ENCODE results near the gene DCLRE1C. TPM values are rescaled to one million over a fixed set of nuclear protein-coding genes. Genes with fewer than 3 reads are reported as not detected.

DCLRE1C gene
- total RNA-seq, 1 donor from 2014 or later: 8.6 TPM

DNA sequence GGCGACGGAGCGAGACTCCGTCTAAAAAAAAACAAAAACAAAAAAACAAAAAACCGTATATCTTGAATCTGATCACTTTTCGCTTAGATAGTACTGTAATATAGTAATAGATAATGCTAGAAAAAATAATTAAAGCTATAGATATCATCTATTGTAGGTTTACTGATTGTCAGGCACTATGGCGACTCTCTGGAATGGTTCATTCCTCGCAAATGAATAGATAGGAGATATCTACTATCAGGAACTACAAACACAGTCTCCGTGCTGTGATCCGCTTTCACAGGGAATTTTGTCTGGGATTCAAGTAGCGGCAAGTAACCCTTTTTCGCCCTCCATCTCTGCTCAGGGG is 5.0 kb upstream of the DCLRE1C start:
- TF ChIP-seq, protein P1, sequence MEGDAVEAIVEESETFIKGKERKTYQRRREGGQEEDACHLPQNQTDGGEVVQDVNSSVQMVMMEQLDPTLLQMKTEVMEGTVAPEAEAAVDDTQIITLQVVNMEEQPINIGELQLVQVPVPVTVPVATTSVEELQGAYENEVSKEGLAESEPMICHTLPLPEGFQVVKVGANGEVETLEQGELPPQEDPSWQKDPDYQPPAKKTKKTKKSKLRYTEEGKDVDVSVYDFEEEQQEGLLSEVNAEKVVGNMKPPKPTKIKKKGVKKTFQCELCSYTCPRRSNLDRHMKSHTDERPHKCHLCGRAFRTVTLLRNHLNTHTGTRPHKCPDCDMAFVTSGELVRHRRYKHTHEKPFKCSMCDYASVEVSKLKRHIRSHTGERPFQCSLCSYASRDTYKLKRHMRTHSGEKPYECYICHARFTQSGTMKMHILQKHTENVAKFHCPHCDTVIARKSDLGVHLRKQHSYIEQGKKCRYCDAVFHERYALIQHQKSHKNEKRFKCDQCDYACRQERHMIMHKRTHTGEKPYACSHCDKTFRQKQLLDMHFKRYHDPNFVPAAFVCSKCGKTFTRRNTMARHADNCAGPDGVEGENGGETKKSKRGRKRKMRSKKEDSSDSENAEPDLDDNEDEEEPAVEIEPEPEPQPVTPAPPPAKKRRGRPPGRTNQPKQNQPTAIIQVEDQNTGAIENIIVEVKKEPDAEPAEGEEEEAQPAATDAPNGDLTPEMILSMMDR (IDR thresholded peaks at IDR 0.05): no peak
- intact Hi-C loops (cut with DNase I): loop anchor here (1.0 to 10.0 kb wide), 5 partner anchors 81 to 1654 kb away; partner anchors contain the start of genes PHYH, RPP38 and SUV39H2
- no peaks in the 10 kb centered on the region for H3K27me3 ChIP-seq
- DNase-seq (ENCODE audit: low spot score in 2 of 2): no peak
- H3K4me1 ChIP-seq: peaks cover 0 to 3% of the 10 kb centered on the region in 2 donors
- H3K36me3 ChIP-seq: no peaks in the 10 kb centered on the region
- H3K27ac ChIP-seq: peak overlapping the region; percentile 92 to 97
- H3K9me3 ChIP-seq: no peaks in the 10 kb centered on the region
- peak overlapping the region; percentile 76 to 92 for H3K4me3 ChIP-seq

DNA sequence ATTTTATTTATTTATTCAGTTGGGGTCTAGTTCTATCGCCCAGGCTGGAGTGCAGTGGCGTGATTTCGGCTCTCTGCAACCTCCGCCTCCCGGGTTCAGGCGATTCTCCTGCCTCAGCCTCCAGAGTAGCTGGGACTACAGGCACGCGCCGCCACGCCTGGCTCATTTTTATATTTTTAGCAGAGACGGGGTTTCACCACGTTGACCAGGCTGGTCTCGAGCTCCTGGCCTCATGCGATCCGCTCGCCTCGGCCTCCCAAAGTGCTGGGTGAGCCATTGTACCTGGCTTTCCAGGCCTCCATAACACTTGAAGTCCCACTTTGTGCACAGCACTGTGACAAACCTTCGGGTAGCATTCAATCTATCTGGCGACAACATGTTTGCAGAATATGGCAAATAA is 1.0 kb upstream of the DCLRE1C start:
- peak overlapping the region in 1 of 2 donors; percentile 92 for H3K4me3 ChIP-seq
- H3K27me3 ChIP-seq: no peaks in the 10 kb centered on the region
- peak overlapping the region; percentile 89 to 91 for H3K27ac ChIP-seq
- no peaks in the 10 kb centered on the region for H3K36me3 ChIP-seq
- TF ChIP-seq, protein P1 (IDR thresholded peaks at IDR 0.05): no peak
- no peak for DNase-seq (ENCODE audit: low spot score in 2 of 2)
- no peaks in the 10 kb centered on the region for H3K9me3 ChIP-seq
- peaks cover 4 to 11% of the 10 kb centered on the region in 2 donors for H3K4me1 ChIP-seq
- intact Hi-C loops (cut with DNase I): loop anchor here (1.0 to 10.0 kb wide), 7 partner anchors 77 to 1650 kb away; partner anchors contain the start of genes CDNF, HSPA14, MSANTD7 and NMT2

GRCh38 chr10:14953424-14954000 is 384 bp downstream of the DCLRE1C start:
- no peaks in the 10 kb centered on the region for H3K9me3 ChIP-seq
- peak overlapping the region; percentile 89 to 91 for H3K27ac ChIP-seq
- H3K36me3 ChIP-seq: no peaks in the 10 kb centered on the region
- peak in 1 of 2 donors; percentile 84 for DNase-seq (ENCODE audit: low spot score in 2 of 2)
- intact Hi-C loops (cut with DNase I): loop anchor here (10.0 kb wide), 3 partner anchors 219 to 1649 kb away; partner anchors contain the start of gene PHYH
- H3K4me3 ChIP-seq: peak overlapping the region; percentile 87 to 92
- peaks cover 4 to 11% of the 10 kb centered on the region in 2 donors for H3K4me1 ChIP-seq
- TF ChIP-seq, protein P1 (IDR thresholded peaks at IDR 0.05): peak in 1 of 3 experiments; percentile 33
- no peaks in the 10 kb centered on the region for H3K27me3 ChIP-seq

- H3K27me3 ChIP-seq: no peaks in the 10 kb centered on the region
- TF ChIP-seq, protein P1 (IDR thresholded peaks at IDR 0.05): peak in 1 of 3 experiments; percentile 6
- intact Hi-C loops (cut with DNase I): loop anchor here (10.0 kb wide), 3 partner anchors 218 to 1648 kb away; partner anchors contain the start of gene PHYH
These were observed 959 bp downstream of the DCLRE1C start for GRCh38 chr10:14952851-14953423.

DNA sequence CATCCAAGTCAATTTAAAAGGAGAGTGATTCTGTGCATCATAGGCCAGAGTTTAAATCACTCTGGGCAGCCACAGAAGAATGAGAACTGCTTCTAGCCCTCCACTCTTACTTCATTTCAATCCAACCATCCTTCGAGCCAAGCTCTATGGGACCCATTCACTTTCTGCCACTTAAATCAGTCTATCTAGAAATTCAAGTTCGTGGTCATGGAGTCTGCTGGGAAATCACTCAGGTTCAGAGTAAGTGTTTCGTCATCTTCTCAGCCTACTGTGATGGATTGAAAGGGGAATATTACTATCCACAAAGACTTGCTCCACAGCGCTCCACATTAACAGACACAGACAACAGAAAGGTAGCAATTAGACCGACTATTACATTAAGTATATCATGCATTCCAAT is 4.6 kb downstream of the DCLRE1C start:
- no peak for DNase-seq (ENCODE audit: low spot score in 2 of 2)
- no peaks in the 10 kb centered on the region for H3K9me3 ChIP-seq
- intact Hi-C loops (cut with DNase I): no loop called here
- no peak overlapping the region for H3K4me3 ChIP-seq
- peaks cover 4 to 11% of the 10 kb centered on the region in 2 donors for H3K4me1 ChIP-seq
- no peaks in the 10 kb centered on the region for H3K27me3 ChIP-seq
- TF ChIP-seq, protein P1 (IDR thresholded peaks at IDR 0.05): no peak
- no peak overlapping the region for H3K27ac ChIP-seq
- peaks cover 25 to 26% of the 10 kb centered on the region in 2 donors for H3K36me3 ChIP-seq

More at GRCh38 chr10:14952851-14953423, 959 bp downstream of the DCLRE1C start:
- peak in 1 of 2 donors; percentile 18 for DNase-seq (ENCODE audit: low spot score in 2 of 2)
- Histone ChIP-seq H3K4me3 (peak overlapping the region; percentile 87 to 92), H3K4me1 (peaks cover 4 to 11% of the 10 kb centered on the region in 2 donors), H3K36me3 (peaks cover 0 to 2% of the 10 kb centered on the region in 2 donors), H3K9me3 (no peaks in the 10 kb centered on the region), H3K27ac (peak overlapping the region; percentile 89 to 91)
